GM23338 (cell line): Measurements from ENCODE around the gene DIP2C.
"Not testable (repeated sequence)": the region's sequence is repeated elsewhere in the genome, so short reads cannot be mapped to it uniquely, and the experiment has no call there.

Source experiments
- EZH2 ChIP-seq: fragments of 200-600 bp; sonication (generic); IDR thresholded peaks from one replicate; pipeline ENCODE4 v1.8.0; 2017; ENCODE audit warnings: antibody characterized with exemption, mild to moderate bottlenecking, low read depth; ENCODE audit not compliant: unreplicated experiment
- EZH2phosphoT487 ChIP-seq: fragments of 200-600 bp; sonication (generic); IDR thresholded peaks from one replicate; pipeline ENCODE4 v1.8.1; 2018; ENCODE audit warnings: antibody characterized with exemption; ENCODE audit not compliant: unreplicated experiment
- JUNB ChIP-seq: IDR thresholded peaks from one replicate; pipeline ENCODE4 v1.6.1; 2016; ENCODE audit warnings: antibody characterized with exemption; ENCODE audit not compliant: unreplicated experiment
- NANOG ChIP-seq: IDR thresholded peaks from 2 replicates; pipeline ENCODE4 v1.6.1; 2016; ENCODE audit warnings: antibody characterized with exemption, borderline replicate concordance
- POLR2AphosphoS5 ChIP-seq: IDR thresholded peaks from 2 replicates; pipeline ENCODE4 v1.6.1; 2016; ENCODE audit warnings: antibody characterized with exemption, low read depth
- ZNF114 ChIP-seq: fragments of 250-450 bp; sonication (Bioruptor Pico); IDR thresholded peaks from 2 replicates; pipeline ENCODE4 v1.5.0; 2020; ENCODE audit warnings: mild to moderate bottlenecking, moderate library complexity
- ZNF331 ChIP-seq: fragments of 250-450 bp; sonication (Bioruptor Pico); IDR thresholded peaks from 2 replicates; pipeline ENCODE4 v1.5.0; 2020; ENCODE audit warnings: low read depth, mild to moderate bottlenecking, moderate library complexity
- TF ChIP-seq, protein P1 (sequence below): IDR thresholded peaks from one replicate; pipeline ENCODE4 v1.6.1; 2018; ENCODE audit warnings: antibody characterized with exemption; ENCODE audit not compliant: unreplicated experiment
- TF ChIP-seq, protein P2 (sequence below), 2 experiments: fragments of 200-600 bp in 1 of 2; sonication (generic) in 1 of 2; conservative IDR thresholded peaks; 2 replicates each; pipeline versions ENCODE4 v1.5.1 to v1.6.1; 2016 to 2017; ENCODE audit warnings: antibody characterized with exemption in 2 of 2, low read depth in 2 of 2, mild to moderate bottlenecking in 2 of 2, moderate library complexity in 1 of 2
- TF ChIP-seq, protein P3 (sequence below): IDR thresholded peaks from 2 replicates; pipeline ENCODE4 v1.6.1; 2016; ENCODE audit warnings: antibody characterized with exemption

DNA sequence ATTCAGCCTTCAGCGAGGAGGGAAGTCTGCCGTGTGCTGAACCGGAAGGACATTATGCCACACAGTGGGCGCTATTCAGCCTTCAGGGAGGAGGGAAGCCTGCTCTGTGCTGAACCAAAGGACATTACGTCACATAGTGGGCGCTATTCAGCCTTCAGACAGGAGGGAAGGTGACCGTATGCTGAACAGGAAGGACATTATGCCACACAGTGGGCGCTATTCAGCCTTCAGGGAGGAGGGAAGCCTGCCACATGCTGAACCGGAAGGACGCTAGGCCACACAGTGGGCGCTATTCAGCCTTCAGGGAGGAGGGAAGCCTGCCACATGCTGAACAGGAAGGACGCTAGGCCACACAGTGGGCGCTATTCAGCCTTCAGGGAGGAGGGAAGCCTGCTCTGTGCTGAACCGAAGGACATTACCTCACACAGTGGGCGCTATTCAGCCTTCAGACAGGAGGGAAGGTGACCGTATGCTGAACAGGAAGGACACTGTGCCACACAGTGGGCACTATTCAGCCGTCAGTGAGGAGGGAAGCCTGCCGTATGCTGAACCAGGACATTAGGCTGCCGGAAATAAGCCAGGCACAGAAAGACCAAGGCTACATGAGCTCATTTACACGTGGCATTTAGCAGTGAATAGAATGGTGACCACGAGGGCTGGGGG lies 294.9 kb downstream of the DIP2C start:
- TF ChIP-seq, protein P1, sequence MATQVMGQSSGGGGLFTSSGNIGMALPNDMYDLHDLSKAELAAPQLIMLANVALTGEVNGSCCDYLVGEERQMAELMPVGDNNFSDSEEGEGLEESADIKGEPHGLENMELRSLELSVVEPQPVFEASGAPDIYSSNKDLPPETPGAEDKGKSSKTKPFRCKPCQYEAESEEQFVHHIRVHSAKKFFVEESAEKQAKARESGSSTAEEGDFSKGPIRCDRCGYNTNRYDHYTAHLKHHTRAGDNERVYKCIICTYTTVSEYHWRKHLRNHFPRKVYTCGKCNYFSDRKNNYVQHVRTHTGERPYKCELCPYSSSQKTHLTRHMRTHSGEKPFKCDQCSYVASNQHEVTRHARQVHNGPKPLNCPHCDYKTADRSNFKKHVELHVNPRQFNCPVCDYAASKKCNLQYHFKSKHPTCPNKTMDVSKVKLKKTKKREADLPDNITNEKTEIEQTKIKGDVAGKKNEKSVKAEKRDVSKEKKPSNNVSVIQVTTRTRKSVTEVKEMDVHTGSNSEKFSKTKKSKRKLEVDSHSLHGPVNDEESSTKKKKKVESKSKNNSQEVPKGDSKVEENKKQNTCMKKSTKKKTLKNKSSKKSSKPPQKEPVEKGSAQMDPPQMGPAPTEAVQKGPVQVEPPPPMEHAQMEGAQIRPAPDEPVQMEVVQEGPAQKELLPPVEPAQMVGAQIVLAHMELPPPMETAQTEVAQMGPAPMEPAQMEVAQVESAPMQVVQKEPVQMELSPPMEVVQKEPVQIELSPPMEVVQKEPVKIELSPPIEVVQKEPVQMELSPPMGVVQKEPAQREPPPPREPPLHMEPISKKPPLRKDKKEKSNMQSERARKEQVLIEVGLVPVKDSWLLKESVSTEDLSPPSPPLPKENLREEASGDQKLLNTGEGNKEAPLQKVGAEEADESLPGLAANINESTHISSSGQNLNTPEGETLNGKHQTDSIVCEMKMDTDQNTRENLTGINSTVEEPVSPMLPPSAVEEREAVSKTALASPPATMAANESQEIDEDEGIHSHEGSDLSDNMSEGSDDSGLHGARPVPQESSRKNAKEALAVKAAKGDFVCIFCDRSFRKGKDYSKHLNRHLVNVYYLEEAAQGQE = not testable (repeated sequence)
- TF ChIP-seq EZH2phosphoT487; POLR2AphosphoS5; ZNF114; JUNB; EZH2; ZNF331 (CRISPR knock-in tag); NANOG: not testable (repeated sequence)
- TF ChIP-seq, protein P2, sequence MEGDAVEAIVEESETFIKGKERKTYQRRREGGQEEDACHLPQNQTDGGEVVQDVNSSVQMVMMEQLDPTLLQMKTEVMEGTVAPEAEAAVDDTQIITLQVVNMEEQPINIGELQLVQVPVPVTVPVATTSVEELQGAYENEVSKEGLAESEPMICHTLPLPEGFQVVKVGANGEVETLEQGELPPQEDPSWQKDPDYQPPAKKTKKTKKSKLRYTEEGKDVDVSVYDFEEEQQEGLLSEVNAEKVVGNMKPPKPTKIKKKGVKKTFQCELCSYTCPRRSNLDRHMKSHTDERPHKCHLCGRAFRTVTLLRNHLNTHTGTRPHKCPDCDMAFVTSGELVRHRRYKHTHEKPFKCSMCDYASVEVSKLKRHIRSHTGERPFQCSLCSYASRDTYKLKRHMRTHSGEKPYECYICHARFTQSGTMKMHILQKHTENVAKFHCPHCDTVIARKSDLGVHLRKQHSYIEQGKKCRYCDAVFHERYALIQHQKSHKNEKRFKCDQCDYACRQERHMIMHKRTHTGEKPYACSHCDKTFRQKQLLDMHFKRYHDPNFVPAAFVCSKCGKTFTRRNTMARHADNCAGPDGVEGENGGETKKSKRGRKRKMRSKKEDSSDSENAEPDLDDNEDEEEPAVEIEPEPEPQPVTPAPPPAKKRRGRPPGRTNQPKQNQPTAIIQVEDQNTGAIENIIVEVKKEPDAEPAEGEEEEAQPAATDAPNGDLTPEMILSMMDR (conservative IDR thresholded peaks at IDR 0.05; ENCODE audit: low read depth in 2 of 2) = peak in 1 of 2 experiments; percentile 52; a peak in 2 of 4 replicates
- TF ChIP-seq, protein P3, sequence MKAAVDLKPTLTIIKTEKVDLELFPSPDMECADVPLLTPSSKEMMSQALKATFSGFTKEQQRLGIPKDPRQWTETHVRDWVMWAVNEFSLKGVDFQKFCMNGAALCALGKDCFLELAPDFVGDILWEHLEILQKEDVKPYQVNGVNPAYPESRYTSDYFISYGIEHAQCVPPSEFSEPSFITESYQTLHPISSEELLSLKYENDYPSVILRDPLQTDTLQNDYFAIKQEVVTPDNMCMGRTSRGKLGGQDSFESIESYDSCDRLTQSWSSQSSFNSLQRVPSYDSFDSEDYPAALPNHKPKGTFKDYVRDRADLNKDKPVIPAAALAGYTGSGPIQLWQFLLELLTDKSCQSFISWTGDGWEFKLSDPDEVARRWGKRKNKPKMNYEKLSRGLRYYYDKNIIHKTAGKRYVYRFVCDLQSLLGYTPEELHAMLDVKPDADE = not testable (repeated sequence)
